Stimulated activated CD8-positive, alpha-beta memory T cell treated with anti-CD3 and anti-CD28 coated beads, Interleukin-4, amount 100 ng/mL, for 4 hours (primary cell): Measurements from ENCODE around the gene STAMBP.
"Not testable (repeated sequence)": the region's sequence is repeated elsewhere in the genome, so short reads cannot be mapped to it uniquely, and the experiment has no call there.

Experiments used
- DNase-seq, 2 donors: peaks; one replicate each; pipeline ENCODE4 v3.0.0-alpha.2; 2020; ENCODE audit warnings: low read depth in 2 of 2, low spot score in 1 of 2

Gene STAMBP

GRCh38 chr2:73828818-73829570 is at the start of gene STAMBP:
STAMBP (plus strand) TSS chr2:73828961; CDS start chr2:73830857, 1,896 bp downstream.
- peak; percentile 76 to 80 for DNase-seq

- DNase-seq: peak; percentile 90 to 97
These were observed 49.1 kb upstream of the STAMBP start, which contains the start of gene DUSP11 for GRCh38 chr2:73779467-73780236. DUSP11 (minus strand) TSS chr2:73780103; CDS start chr2:73779974, 129 bp downstream.

GRCh38 chr2:73780237-73780582 is 48.6 kb upstream of the STAMBP start:
- no peak for DNase-seq

- not testable (repeated sequence) for DNase-seq
These were observed 45.4 kb upstream of the STAMBP start for GRCh38 chr2:73783402-73783801.

GRCh38 chr2:73783883-73784282 is 44.9 kb upstream of the STAMBP start, which contains the start of gene C2orf78:
C2orf78 (plus strand) TSS chr2:73784183; CDS start chr2:73784310, 127 bp downstream.
- not testable (repeated sequence) for DNase-seq

- no peak for DNase-seq
These were observed 16.9 kb upstream of the STAMBP start for GRCh38 chr2:73811878-73812277.

GRCh38 chr2:73812635-73813034 is 16.1 kb upstream of the STAMBP start:
- no peak for DNase-seq

GRCh38 chr2:73818296-73818695 is 10.5 kb upstream of the STAMBP start:
- no peak for DNase-seq

GRCh38 chr2:73821227-73821626 is 7.5 kb upstream of the STAMBP start:
- DNase-seq: no peak

GRCh38 chr2:73821669-73822068 is 7.1 kb upstream of the STAMBP start:
- no peak for DNase-seq

- no peak for DNase-seq
These were observed 6.5 kb upstream of the STAMBP start for GRCh38 chr2:73822276-73822675.

GRCh38 chr2:73822991-73823390 is 5.8 kb upstream of the STAMBP start:
- DNase-seq: no peak

- DNase-seq: no peak
These were observed 5.3 kb upstream of the STAMBP start for GRCh38 chr2:73823416-73823815.

- no peak for DNase-seq
These were observed 4.7 kb upstream of the STAMBP start for GRCh38 chr2:73823916-73824523.

- no peak for DNase-seq
These were observed 3.4 kb upstream of the STAMBP start for GRCh38 chr2:73825408-73825807.

GRCh38 chr2:73827018-73827417 is 1.7 kb upstream of the STAMBP start:
- no peak for DNase-seq

- DNase-seq: no peak
These were observed 937 bp upstream of the STAMBP start for GRCh38 chr2:73827660-73828388.

GRCh38 chr2:73828389-73828817 is 358 bp upstream of the STAMBP start:
- DNase-seq: no peak

GRCh38 chr2:73830871-73831401 is 2.2 kb downstream of the STAMBP start:
- DNase-seq: peak in 1 of 2 donors; percentile 19

GRCh38 chr2:73832930-73833329 is 4.2 kb downstream of the STAMBP start:
- DNase-seq: no peak
